Colon (tissue), 2 donors: ENCODE data around the gene SIRT5.

ENCODE experiments used
- FAIRE-seq: peaks from 2 replicates; lab custom pipeline; 2012; peaks lifted over from hg19 to GRCh38; lab: Jason Lieb, UNC
- donor health status: control.
- donor health status: control.

Gene SIRT5

DNA sequence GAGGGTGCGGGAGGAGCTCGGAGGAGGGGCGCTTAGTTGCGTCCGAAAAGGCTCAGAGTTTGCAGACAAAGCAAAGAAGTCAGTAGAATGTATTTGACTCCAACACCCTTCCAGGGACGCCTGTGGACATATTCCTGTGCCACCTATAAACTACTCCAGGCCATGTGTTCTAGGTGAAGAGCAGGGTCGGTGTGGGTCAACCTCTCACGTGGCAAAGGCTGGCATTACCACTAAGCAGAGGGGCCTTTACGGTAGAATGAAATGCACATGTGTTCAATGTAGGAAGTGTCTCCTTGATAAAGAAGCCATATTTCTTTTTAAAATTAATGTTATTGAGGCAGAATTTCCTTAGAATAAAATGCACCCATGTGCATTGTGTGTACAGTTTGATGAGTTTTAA lies 15.4 kb downstream of the SIRT5 start:
- FAIRE-seq = no peak

GRCh38 chr6:13590574-13591153 lies 16.3 kb downstream of the SIRT5 start:
- FAIRE-seq = no peak

DNA sequence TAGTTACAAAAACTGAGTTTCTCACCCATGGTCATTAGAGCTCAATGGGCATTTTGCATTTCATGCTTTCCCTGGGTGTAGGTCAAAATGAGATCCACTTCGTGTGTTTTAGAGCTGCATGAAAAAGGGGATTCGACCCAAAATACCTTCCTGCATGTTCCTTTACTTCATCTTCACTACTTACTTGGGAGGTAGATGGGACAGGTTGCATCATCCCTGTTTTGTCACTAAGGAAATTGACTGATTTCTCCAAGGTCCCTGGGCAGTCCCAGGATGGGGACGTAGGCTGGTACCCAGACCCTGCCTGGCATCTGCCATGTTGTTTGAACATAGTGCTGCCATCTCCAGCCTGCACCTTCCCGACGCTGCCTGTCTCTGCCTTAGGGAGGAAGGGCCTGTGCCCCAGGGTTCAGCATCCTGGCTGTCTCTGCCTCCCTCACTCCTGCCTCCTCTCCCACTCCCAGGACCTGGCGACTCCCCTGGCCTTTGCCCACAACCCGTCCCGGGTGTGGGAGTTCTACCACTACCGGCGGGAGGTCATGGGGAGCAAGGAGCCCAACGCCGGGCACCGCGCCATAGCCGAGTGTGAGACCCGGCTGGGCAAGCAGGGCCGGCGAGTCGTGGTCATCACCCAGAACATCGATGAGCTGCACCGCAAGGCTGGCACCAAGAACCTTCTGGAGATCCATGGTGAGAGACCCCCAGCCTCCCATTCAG lies 17.0 kb downstream of the SIRT5 start:
- no peak for FAIRE-seq

DNA sequence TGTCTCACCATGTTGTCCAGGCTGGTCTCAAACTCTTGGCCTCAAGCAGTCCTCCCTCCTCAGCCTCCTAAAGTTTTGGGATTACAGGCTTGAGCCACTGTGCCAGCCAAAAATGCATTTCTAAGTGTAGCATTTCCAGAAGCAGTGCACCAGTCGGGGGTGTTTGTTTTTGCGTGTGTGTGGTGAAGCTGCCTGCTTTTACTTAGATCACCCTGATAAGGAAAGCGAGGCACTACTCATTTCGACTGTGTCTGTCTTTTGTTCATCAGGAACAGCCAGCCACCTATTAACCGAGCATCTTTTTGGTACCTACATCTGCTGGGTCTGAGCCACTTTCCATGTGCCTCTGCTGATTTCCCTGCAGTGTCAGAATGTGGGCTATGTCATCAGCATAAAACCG lies 18.7 kb downstream of the SIRT5 start:
- FAIRE-seq = no peak

DNA sequence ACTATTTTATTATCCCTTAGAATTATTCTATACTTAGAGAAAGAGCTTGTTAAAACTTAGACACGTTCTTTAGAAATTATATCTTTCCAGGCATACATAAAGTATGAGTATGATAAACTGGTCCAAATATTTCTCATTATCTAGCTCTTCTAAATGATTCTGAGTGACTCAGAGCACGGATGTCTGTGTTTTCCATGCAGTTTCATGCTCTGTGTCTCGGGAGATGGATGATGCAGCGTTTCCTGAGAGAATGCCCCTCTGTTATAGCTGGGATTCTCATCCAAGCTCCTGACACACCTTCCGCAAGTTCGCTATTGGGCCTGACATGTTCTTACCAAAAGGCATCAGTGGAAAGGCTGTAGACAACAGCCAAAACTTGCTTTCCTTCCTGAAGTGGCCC lies 19.3 kb downstream of the SIRT5 start:
- FAIRE-seq = no peak

DNA sequence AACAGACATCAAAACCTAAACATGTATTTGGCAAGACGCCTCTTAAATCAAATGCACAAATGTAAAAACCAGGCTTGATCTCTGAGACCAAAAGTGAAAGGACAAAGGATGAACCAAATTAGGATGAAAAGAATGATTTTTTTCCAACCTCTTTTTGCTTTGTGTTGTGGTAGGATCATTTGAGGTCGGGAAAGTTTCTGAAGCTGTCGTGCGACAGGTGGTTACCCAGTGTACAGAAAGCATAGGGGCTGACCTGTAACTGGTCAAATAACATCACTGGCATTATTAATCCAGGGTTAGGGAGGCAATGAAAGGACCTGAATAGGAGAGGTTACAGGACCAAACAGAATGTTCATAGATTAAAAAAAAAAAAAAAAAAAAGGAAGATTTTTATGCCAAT lies 22.7 kb downstream of the SIRT5 start:
- FAIRE-seq = no peak

GRCh38 chr6:13600036-13600435 lies 25.6 kb downstream of the SIRT5 start:
- FAIRE-seq = no peak

- FAIRE-seq = no peak
Measured at GRCh38 chr6:13604135-13604534, 29.7 kb downstream of the SIRT5 start.

- no peak for FAIRE-seq
Measured at GRCh38 chr6:13604546-13605416, 30.4 kb downstream of the SIRT5 start.

GRCh38 chr6:13605634-13606033 lies 31.2 kb downstream of the SIRT5 start:
- no peak for FAIRE-seq

GRCh38 chr6:13611715-13612114 lies 37.3 kb downstream of the SIRT5 start:
- no peak for FAIRE-seq

DNA sequence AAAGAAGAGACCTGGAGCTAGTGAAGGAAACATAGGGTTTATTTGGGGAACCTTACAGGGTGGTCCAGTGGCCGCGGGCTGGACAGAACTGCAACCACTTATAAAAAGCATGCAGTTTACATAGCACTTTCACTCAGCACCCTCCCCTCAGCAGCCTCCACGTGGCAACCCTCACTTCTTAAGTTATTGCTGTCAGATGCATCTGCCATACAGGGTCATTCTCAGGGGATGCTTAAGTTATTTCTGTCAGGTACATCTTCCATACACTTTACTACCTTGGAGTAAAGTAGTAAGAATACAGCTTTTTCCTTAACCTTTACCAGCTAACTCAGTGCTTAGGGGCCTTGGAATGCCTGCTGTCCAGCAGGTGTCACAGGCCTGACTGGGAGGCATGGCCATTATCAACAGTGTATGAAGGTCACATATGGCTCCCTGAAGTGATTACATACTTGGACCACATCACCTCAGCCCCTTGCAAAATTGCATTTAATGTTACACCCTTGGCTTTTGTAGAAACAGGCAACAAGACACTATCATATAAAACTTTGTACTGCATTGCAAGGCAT lies 38.7 kb downstream of the SIRT5 start:
- no peak for FAIRE-seq

DNA sequence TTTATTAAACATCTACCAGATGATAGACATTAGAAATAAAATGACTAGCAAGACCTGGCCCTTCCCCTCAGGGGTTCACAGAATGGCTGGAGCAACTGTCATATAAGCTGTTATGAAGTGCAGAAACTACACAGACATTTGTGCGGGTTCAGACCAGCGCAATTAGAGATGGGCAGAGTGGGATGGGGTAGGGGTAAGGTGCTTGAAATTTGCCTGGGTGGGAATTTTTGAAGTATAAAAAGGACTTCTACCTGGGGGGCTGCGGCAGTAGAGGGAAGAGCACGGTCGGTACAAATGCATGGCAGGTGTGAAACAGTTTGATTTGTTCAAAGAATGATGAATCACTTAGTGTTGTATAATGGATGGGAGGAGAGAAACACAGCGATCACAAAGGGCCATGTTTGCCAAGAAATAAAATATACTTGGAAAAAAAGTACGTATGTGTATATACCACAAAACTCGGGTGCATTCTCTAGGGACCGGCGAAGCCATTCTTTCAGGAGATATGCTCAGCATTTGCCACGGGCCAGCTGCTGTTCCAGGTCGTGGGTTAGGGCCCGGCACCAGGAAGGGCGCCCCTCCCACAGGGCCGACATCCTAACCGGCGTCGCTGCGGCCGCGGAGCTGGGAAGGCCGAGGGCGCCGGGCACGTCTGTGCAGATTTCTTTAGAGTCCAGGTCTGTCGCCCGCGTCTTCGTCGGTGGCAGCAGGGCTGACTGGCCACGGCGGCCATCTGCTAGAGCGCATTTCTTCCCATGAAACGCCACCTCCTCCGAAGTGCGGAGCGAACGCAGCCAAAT lies 39.9 kb downstream of the SIRT5 start:
- no peak for FAIRE-seq

DNA sequence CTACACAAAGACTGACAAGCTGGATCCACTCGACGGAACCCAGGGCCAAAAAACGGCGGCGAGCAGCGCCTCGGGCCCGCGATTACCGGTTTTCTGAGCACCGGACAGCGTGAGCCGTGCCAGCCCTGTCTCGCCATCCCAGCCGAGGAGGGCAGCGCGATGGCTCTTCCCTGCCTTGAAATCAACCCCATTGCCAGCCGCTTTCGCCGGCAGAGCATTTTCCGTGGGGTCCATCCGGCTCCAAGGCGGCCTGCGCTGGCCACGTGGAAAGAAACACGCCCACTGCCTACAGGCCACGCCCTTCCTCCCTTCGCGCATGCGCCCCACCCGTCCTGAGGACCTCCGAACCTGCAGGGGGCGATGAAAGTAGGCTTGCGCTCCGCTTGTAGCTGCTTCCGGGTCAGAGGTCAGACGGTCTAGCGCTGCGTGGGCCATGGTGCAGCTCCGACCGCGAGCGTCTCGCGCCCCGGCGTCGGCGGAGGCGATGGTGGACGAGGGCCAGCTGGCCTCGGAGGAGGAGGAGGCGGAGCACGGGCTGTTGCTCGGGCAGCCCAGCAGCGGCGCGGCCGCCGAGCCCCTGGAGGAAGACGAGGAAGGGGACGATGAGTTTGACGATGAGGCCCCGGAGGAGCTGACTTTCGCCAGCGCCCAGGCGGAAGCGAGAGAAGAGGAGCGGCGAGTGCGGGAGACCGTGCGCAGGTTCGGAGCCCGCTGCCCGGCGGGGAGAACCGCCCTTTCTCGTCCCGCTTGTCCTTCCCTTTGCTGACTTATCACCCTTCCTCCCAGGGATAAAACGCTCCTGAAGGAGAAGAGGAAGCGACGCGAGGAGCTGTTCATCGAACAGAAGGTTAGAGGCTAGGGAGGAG lies 40.8 kb downstream of the SIRT5 start, which contains the start of gene NOL7:
Gene NOL7, plus strand, starts transcription at position 410 of the 866 bp plus-strand sequence. Its CDS starts 24 bp downstream, at position 434.
- no peak for FAIRE-seq

- no peak for FAIRE-seq
Measured at GRCh38 chr6:13615792-13616120, 41.4 kb downstream of the SIRT5 start.

DNA sequence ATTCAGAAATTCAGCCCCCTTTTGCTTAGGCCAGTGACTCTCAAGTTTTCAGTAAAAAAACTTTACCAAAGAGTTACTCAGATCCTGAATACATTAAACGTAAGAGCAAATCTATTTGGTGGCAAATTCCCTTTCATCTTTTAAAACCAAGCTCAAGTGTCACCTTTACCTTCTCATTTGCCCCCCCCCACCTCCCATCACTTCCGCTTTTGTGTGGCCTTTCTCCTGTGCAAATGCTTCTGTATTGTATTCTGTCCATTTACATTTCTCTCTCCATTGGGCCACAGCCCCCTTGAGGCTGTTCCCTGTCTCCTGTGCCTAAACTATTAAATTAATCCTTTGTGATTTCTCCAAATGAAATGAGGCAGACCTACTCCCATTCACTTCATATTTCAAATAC lies 42.7 kb downstream of the SIRT5 start:
- no peak for FAIRE-seq

DNA sequence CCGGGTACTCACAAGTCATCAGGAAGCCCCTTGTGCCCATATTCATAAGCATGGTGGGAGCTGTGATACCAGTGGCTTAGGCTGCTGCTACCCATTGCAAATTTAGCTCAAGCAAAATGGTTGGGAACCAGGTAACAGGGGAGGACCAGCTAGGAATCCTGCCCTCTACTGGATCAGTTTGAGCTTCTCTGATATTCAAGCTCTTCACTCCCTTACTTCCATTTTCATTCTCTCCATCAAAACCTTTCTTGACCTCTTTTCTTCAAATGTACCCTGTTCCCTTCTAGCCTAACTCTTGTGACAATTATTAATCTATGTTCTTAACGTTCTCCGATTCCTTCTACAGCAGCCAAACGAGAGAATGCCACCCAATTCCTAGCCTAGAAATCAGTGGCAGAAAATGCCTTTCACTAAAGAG lies 50.5 kb downstream of the SIRT5 start:
- no peak for FAIRE-seq

GRCh38 chr6:13629459-13630116 lies 55.2 kb downstream of the SIRT5 start:
- no peak for FAIRE-seq

- no peak for FAIRE-seq
Measured at GRCh38 chr6:13630499-13630898, 56.1 kb downstream of the SIRT5 start.

DNA sequence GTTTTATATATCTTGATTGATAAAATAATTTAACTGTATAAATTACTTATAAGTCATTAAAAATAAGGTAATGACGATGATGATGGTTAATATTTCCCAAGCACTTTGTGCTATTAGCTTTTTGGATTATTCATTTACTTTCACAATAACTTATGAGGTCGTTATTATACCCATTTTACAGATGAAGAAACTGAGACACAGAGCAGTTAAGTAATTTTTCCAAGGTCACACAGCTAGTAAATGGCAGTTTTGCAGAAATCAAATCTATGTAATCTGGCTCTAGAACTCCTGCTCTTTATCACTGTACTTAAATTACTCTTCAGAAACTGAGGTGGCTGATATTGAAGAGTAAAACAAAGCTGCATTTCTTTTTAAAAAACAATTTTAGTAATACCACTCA lies 58.9 kb downstream of the SIRT5 start:
- no peak for FAIRE-seq
